HG03571 (cell line): ENCODE measurements around the gene TLR2.

Experiments used
- ATAC-seq: cut with Tn5 transposase; IDR thresholded peaks from one replicate; pipeline ENCODE4 v1.9.1; 2021; ENCODE audit not compliant: unreplicated experiment

The TLR2 gene

DNA sequence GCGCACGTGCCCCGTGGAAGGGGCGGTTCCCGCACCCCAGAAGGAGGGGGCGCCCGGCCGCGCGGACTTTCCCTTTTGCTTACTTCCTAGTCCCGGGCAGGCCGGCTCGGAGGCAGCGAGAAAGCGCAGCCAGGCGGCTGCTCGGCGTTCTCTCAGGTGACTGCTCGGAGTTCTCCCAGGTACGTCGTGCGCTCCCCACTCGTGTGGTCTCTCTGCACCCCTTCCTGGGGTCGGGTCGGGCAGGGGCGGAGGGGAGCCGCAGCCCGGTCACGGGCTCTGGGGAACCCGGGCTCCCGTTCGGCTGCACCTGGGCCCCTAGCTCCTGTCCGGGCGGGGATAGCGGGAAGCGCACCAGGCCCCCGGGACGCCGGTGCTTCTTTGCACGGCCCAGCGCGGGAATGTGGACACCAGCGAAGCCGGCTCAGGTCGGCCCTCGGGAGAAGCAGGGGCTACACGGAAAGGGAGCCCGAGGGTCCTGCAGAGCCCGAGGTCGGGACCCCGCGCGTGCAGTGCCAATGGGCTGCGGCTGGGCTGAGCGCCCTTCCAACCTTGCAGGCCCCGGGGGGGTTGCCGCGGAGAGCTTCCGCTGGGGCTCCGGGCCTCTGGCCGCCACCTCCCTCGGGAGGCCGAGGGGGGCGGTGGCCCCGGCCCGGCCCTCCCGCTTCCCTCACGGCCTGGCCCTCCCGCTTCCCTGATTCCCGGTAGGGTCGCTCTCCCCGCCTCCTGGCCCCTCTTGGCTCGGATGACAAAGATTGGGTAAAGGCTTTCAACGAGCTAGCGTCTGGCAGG lies at the start of gene TLR2:
TSS of gene TLR2 (plus strand) at position 99 of the 789 bp plus-strand sequence. CDS start 18,628 bp downstream, outside the sequence.
- peak; percentile 85 for ATAC-seq

DNA sequence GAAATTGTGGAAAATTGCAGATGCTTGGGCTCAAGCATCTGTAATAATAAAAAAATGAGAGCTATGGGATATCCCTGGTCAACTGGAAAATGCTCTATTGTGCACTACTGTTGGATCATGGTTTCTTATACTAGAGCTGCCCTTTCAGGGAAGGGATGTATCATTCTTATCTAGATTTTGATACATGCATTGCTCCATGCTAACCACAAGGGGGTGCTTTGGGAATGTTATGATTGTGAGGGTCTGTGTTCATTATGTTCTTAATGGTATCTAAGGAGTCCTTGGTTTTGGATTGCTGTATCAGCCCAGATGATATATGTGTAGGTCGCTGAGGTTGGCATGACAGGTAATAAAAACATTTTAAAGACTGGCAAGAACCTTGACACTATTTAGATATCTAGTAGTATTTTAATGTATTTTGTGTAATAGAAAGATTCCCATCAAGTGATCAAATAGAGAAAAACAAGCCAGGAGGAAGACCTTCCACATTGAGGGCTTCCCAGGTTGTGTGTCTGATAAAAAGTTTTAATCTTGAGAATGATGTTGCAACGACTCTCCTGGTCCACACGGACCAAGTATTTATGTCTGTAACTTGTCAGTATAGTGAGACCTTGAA lies 49.2 kb upstream of the TLR2 start:
- no peak for ATAC-seq

GRCh38 chr4:153635846-153636245 lies 48.2 kb upstream of the TLR2 start:
- no peak for ATAC-seq

DNA sequence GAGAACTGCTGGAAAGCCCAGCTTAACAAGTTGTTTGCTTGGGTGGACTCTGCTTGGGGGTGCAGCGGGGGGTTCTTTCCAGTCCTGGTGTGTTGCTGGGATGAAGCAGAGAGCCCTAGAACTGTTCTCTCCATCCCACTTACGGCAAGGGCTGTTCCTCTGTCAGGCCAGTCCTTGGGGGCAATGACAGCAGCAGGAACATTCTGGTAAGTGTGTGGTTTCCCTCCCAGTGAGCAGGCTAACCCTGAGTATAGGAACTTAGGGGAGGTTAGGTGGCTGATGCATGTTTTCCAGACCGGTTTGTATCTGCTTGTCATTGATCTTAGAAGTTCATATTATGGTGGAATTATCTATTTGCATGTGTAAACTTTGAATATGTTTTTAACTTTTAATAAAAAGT lies 46.9 kb upstream of the TLR2 start:
- ATAC-seq: no peak

GRCh38 chr4:153638011-153638410 lies 46.1 kb upstream of the TLR2 start:
- ATAC-seq: no peak

- ATAC-seq: no peak
Observed at GRCh38 chr4:153638999-153639398, 45.1 kb upstream of the TLR2 start.

DNA sequence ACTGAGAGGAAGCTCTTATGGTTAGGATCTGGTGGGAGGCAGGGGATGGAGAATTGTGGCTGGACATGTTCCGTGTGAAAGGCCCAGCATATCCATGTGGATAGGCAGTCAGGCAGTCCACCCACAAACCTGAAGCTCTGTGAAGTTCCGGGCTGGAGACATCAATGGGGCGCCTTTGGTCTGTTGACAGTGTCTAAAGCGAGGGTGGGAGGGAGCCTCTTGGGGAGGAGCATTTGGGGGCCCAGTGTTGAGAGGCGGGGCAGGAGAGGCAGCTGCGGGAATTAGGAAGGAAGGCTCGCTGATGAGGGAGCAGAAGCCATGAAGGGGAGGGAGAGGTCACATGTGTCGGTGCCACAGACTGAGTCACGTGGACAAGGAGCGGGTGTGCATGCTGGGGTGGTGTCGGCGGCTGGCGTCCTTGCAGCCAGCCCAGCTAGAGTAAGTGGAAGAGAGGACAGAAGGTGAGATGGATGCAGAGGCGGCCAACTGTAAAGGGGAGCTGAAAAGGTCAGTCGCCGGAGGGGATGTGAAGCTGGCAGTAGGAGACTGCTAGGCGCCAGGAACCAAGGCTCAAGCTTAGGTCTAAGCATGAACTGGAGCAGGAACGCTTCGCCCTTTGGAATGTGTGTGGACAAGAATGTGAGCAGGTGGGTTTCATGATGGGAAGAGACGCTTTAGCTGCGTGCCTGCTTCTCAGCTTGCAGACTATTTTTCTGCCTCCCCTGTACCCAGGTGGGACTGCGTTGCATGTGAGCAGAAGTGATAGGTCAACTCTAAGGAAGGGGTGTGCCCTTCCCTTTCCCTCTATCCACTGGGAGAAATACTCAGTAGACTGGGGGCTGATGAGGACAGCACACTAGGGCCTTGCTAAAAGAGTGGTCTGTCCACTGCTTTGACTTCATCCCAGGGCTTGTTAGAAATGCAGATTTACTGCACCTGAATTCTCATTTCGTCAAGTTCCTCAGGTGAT lies 44.0 kb upstream of the TLR2 start:
- no peak for ATAC-seq

DNA sequence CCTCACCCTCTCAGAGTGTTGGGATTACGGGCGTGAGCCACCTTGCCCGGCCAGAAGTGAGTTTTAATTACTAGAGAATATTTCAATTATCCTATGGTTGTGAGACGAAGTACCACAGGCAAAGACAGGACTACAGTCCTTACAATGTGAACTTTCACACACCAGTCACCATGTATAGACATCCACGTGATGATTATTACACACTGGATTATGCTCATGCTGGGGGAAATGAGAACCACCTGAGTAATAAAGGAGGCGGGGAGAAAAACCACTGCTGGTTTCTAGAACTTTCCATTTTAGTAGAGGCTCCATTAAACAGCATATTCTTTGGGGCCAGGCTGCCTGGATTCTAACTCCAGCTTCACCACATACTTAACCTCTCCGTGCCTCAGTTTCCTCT lies 42.5 kb upstream of the TLR2 start:
- no peak for ATAC-seq

GRCh38 chr4:153643406-153644383 lies 40.4 kb upstream of the TLR2 start:
- peak; percentile 80 for ATAC-seq

DNA sequence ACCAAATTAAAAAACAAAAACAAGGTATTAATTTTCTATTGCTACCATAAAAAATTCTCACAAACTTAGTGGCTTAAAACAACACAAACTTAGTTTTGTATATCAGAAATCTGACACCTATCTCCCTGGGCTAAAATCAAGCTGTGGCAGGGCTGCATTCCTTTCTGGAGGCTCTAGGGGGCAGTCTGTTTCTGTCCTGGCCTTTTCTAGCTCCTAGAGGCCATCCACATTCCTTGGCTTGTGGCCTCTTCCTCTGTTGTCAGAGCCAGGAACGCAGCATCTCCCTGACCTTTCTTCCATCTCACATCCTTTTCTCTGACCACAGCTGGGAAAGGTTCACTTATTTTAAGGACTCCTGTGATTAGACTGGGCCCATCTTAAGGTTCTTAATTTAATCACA lies 38.9 kb upstream of the TLR2 start:
- ATAC-seq: no peak

GRCh38 chr4:153646261-153646660 lies 37.8 kb upstream of the TLR2 start:
- ATAC-seq: no peak

DNA sequence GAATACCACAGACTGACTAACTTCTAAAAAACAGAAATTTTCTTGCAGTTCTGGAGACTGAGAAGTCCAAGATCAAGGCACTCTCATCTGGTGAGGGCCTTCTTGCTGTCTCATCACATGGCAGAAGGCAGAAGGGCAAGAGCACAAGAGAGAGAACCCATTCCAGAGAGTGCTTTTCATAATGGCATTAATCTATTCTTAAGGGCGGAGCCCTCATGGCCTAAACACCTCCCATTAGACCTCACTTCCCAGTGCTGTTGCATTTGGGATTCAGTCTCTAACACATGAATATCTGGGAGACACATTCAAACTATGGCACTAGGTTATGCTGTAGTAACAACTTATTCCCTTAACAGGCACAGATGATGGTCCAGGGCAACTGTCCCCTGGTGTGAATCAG lies 37.1 kb upstream of the TLR2 start:
- no peak for ATAC-seq

DNA sequence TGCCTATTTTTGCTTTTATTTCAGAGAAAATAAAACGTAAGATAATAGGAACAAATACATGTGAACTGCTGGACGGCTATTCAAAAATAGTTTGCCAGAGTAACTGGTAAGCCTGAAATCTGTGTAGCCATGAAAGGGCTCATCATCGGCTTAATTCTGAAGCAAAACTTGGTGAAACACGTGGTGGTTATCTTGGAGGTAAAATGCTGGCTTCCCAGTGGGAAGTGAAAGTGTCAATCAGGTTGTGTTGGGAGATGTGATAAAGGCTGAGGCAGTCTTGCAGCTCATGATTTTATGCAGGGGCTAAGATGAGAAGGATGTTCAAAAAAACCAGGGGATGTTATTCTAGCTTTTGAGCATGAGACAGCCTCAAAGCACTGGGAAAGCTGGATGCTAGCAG lies 36.1 kb upstream of the TLR2 start:
- ATAC-seq: no peak

GRCh38 chr4:153649572-153649991 lies 34.5 kb upstream of the TLR2 start:
- no peak for ATAC-seq

DNA sequence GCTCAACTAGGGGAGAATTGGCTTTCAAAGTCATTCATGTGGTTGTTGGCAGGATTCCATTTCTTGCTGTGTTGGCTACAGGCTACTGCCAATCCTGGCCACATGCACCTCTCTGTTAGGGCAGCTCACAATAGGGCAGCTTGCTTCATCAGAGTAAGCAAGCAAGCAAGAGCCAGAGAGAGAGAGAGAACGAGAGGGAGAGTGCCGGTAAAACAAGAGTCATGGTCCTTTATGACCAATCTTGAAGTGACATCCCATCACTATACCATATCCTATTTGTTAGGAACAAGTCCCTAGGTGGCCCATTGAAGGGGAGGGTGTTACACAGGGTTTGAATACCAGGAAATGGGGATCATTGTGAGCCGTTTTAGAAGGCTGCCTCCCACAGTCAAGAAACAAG lies 33.0 kb upstream of the TLR2 start:
- no peak for ATAC-seq

DNA sequence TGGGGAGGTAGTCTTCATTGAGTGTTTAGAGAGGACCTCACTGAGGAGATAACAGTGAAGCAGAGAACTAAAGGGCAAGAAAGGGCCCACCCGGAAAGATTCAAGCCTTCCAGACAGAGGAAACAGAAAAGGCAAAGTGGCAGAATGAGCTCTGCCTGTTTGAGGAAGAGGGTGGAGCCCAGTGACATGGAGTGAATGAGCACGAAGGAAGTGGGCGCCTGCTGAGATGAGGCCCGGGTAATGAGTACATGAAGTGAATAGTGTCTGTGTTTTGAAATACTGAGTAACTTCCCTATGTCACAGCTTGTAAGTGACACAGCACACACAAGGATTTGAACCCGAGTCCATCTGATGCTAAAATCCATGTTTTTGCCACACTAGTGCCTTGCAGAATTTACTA lies 32.5 kb upstream of the TLR2 start:
- no peak for ATAC-seq

GRCh38 chr4:153652051-153652784 lies 31.9 kb upstream of the TLR2 start:
- ATAC-seq: no peak

DNA sequence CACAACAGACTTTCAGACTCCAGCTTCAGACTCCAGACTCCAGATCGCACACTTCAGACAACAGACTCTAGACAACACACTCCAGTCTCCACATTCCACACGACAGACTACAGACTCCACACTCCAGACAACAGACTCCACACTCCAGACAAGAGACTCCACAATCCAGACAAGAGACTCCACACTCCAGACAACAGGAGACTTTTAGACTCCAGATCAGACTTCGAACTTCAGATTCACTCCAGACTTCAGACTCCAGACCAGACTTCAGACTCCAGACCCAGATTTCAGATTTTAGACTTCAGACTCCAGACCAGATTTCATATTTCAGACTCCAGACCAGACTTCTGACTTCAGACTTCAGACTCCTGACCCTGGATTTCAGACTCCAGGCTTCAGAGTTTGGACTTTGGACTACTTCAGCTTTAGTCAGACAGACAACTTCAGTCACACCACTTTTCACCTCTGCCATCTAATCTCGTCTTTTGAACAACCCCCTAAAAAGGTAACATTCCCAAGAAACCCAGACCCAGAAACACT lies 29.0 kb upstream of the TLR2 start:
- ATAC-seq: no peak

DNA sequence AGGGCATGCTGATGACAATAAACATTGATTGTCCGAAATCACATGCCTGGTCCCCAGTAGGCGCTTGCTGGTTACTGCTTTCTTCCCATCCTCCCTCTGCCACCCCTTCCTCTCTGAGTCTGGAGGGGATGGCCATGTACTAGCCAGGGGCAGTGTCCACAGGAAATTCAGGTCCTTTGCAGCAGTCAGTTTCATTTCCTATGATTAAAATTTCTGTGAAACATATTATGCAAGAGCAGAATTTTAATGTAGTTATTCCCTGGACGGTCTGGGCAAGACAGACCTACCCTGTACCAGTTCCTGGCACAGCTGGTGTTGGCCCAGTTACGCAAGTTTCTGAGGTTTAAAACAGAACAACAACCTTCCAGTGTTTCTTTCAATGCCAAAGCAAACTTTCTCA lies 28.2 kb upstream of the TLR2 start:
- ATAC-seq: no peak
